ENCODE measurements around the gene ARHGEF28. TPM values are rescaled to one million over a fixed set of nuclear protein-coding genes. Genes with fewer than 3 reads are reported as not detected.

ARHGEF28 gene
- total and polyA plus RNA-seq, 2 donors (not counting 1 experiment from before 2014, with no cell fraction given): not detected

- CTCF ChIA-PET: no interaction called here
- Histone ChIP-seq H3K9ac (ENCODE audit: low read length) (no peak overlapping the region), H3K4me1 (ENCODE audit: control insufficient read depth in 2 of 2, insufficient read depth in 2 of 2, low read length in 2 of 2) (no peaks in the 10 kb centered on the region), H3K4me2 (replicated peaks; ENCODE audit: low read depth, low read length, poor library complexity, severe bottlenecking) (no peak overlapping the region), H3K4me3 (ENCODE audit: control extremely low read depth in 1 of 5, extremely low read depth in 1 of 5, insufficient read depth in 1 of 5, low read depth in 2 of 5, low read length in 4 of 5) (no peak overlapping the region), H3K9me3 (ENCODE audit: control extremely low read depth in 1 of 3, control insufficient read depth in 2 of 3, insufficient read depth in 1 of 3, low read length in 2 of 3) (peaks cover 0 to 3% (median 0%) of the 10 kb centered on the region in 3 donors), H2AFZ (ENCODE audit: insufficient read depth, low read depth, low read length, poor library complexity, severe bottlenecking) (no peak overlapping the region), H3K27ac (ENCODE audit: low read length in 2 of 2) (no peak overlapping the region), H3K79me2 (ENCODE audit: control insufficient read depth, insufficient read depth, low read length) (no peaks in the 10 kb centered on the region), H3K36me3 (replicated peaks in 1 of 2; ENCODE audit: control extremely low read depth in 1 of 2, control insufficient read depth in 1 of 2, extremely low read depth in 1 of 2, insufficient read depth in 2 of 2, low read length in 1 of 2) (no peaks in the 10 kb centered on the region), H4K20me1 (ENCODE audit: control insufficient read depth, insufficient read depth, low read length, poor library complexity, severe bottlenecking) (no peaks in the 10 kb centered on the region), H3K27me3 (replicated peaks in 1 of 4; ENCODE audit: control extremely low read depth in 1 of 4, control insufficient read depth in 3 of 4, insufficient read depth in 4 of 4, low read length in 3 of 4) (peaks cover 0 to 6% (median 0%) of the 10 kb centered on the region in 4 experiments)
- DNase-seq (no peak), ATAC-seq (ENCODE audit: low read depth) (no peak)
- H3K4me1 Mint-ChIP-seq: no peaks in the 10 kb centered on the region
- TF ChIP-seq, protein P1, sequence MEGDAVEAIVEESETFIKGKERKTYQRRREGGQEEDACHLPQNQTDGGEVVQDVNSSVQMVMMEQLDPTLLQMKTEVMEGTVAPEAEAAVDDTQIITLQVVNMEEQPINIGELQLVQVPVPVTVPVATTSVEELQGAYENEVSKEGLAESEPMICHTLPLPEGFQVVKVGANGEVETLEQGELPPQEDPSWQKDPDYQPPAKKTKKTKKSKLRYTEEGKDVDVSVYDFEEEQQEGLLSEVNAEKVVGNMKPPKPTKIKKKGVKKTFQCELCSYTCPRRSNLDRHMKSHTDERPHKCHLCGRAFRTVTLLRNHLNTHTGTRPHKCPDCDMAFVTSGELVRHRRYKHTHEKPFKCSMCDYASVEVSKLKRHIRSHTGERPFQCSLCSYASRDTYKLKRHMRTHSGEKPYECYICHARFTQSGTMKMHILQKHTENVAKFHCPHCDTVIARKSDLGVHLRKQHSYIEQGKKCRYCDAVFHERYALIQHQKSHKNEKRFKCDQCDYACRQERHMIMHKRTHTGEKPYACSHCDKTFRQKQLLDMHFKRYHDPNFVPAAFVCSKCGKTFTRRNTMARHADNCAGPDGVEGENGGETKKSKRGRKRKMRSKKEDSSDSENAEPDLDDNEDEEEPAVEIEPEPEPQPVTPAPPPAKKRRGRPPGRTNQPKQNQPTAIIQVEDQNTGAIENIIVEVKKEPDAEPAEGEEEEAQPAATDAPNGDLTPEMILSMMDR (IDR thresholded peaks at IDR 0.05): no peak
- TF ChIP-seq EZH2 (IDR thresholded peaks at IDR 0.05; ENCODE audit: borderline replicate concordance, insufficient read depth, low read depth, low read length, poor library complexity, severe bottlenecking): no peak
- no peak overlapping the region for H3K4me3 Mint-ChIP-seq
- intact Hi-C loops (cut with micrococcal nuclease): no loop called here
- peaks cover 26% of the 10 kb centered on the region for H3K27me3 Mint-ChIP-seq
- H3K27ac Mint-ChIP-seq: no peak overlapping the region
- POLR2A ChIA-PET: no interaction called here
- H3K9me3 Mint-ChIP-seq (ENCODE audit: insufficient read depth): no peaks in the 10 kb centered on the region
- 63% methylated on average over 3 of the region's 7 CpGs for WGBS (ENCODE audit: insufficient coverage)
These were observed 125.4 kb downstream of the ARHGEF28 start for GRCh38 chr5:73751254-73751914.

- Histone ChIP-seq H3K4me3 (ENCODE audit: control extremely low read depth in 1 of 5, extremely low read depth in 1 of 5, insufficient read depth in 1 of 5, low read depth in 2 of 5, low read length in 4 of 5) (no peak overlapping the region), H3K27ac (ENCODE audit: low read length in 2 of 2) (no peak overlapping the region), H3K9me3 (ENCODE audit: control extremely low read depth in 1 of 3, control insufficient read depth in 2 of 3, insufficient read depth in 1 of 3, low read length in 2 of 3) (no peaks in the 10 kb centered on the region), H3K9ac (ENCODE audit: low read length) (no peak overlapping the region), H3K36me3 (replicated peaks in 1 of 2; ENCODE audit: control extremely low read depth in 1 of 2, control insufficient read depth in 1 of 2, extremely low read depth in 1 of 2, insufficient read depth in 2 of 2, low read length in 1 of 2) (no peaks in the 10 kb centered on the region), H3K4me1 (ENCODE audit: control insufficient read depth in 2 of 2, insufficient read depth in 2 of 2, low read length in 2 of 2) (no peaks in the 10 kb centered on the region), H3K79me2 (ENCODE audit: control insufficient read depth, insufficient read depth, low read length) (no peaks in the 10 kb centered on the region), H3K27me3 (replicated peaks in 1 of 4; ENCODE audit: control extremely low read depth in 1 of 4, control insufficient read depth in 3 of 4, insufficient read depth in 4 of 4, low read length in 3 of 4) (peaks cover 0 to 6% (median 0%) of the 10 kb centered on the region in 4 experiments), H3K4me2 (replicated peaks; ENCODE audit: low read depth, low read length, poor library complexity, severe bottlenecking) (no peak overlapping the region), H2AFZ (ENCODE audit: insufficient read depth, low read depth, low read length, poor library complexity, severe bottlenecking) (no peak overlapping the region), H4K20me1 (ENCODE audit: control insufficient read depth, insufficient read depth, low read length, poor library complexity, severe bottlenecking) (no peaks in the 10 kb centered on the region)
- ChIA-PET POLR2A (no interaction called here), CTCF (no interaction called here)
- no peak for DNase-seq
- intact Hi-C loops (cut with micrococcal nuclease): no loop called here
- H3K27me3 Mint-ChIP-seq: peaks cover 23% of the 10 kb centered on the region
- WGBS (ENCODE audit: insufficient coverage): 86% methylated on average over 2 of the region's 4 CpGs
- H3K27ac Mint-ChIP-seq: no peak overlapping the region
- no peak for ATAC-seq (ENCODE audit: low read depth)
- no peaks in the 10 kb centered on the region for H3K4me1 Mint-ChIP-seq
- TF ChIP-seq EZH2 (IDR thresholded peaks at IDR 0.05; ENCODE audit: borderline replicate concordance, insufficient read depth, low read depth, low read length, poor library complexity, severe bottlenecking): no peak
- TF ChIP-seq, protein P1 (IDR thresholded peaks at IDR 0.05): no peak
- H3K9me3 Mint-ChIP-seq (ENCODE audit: insufficient read depth): no peaks in the 10 kb centered on the region
- no peak overlapping the region for H3K4me3 Mint-ChIP-seq
These were observed 128.3 kb downstream of the ARHGEF28 start for GRCh38 chr5:73754254-73754653.

Data from B cell (primary cell).